ENCODE data around the gene DNAH17.

DNAH17 gene

DNA sequence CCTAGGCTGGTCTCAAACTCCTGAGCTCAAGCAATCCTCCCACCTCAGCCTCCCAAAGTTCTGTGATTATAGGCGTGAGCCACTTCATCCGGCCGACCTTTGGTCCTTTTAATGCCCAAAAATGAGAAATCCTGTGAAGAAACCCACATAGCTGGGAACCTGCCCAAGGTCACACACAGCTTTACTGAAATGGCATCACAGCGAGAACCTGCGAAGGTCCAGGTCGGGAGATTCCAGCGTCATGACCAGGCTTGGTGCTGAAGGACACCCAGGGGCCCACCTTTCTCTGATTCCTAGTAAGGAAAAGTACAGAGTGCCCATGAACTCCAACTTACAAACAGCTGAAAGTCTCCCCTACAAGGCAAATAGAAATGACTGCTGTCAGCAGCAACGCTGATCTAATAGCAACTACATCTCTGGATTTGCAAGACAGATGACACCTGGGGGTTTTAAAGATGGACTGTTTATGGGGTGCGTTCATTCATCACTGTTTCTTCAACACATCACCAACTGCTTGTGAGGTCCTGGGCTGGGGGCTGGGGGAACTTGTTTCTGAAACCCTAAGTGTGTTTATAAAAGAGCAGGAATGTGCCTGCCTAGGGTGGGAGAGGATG is 24.5 kb upstream of the DNAH17 start:
- DNase-seq, result no peak

- no peak for DNase-seq
Observed at GRCh38 chr17:78600181-78600721, 23.1 kb upstream of the DNAH17 start.

- no peak for DNase-seq
Observed at GRCh38 chr17:78599419-78599818, 22.2 kb upstream of the DNAH17 start.

DNA sequence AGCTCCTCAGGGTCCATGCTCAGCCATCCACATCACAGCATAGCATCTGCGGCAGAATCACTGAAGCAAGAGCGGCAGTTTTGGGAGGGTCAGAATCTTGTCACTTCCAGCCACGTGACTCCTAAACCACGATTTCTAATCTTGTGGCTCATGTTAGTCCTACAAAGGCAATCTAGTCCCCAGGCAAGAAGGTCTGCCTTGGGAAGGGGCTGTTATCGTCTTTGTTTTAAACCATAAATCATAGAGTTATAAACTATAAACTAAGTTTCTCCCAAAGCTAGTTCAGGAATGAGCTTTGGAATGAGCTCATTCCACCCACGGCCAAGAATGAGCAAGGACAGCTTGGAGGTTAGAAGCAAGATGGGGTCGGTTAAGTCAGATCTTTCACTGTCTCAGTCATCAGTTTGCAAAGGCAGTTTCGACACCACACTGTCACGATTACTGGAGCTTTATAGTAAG is 20.8 kb upstream of the DNAH17 start:
- peak; percentile 65 for DNase-seq

DNA sequence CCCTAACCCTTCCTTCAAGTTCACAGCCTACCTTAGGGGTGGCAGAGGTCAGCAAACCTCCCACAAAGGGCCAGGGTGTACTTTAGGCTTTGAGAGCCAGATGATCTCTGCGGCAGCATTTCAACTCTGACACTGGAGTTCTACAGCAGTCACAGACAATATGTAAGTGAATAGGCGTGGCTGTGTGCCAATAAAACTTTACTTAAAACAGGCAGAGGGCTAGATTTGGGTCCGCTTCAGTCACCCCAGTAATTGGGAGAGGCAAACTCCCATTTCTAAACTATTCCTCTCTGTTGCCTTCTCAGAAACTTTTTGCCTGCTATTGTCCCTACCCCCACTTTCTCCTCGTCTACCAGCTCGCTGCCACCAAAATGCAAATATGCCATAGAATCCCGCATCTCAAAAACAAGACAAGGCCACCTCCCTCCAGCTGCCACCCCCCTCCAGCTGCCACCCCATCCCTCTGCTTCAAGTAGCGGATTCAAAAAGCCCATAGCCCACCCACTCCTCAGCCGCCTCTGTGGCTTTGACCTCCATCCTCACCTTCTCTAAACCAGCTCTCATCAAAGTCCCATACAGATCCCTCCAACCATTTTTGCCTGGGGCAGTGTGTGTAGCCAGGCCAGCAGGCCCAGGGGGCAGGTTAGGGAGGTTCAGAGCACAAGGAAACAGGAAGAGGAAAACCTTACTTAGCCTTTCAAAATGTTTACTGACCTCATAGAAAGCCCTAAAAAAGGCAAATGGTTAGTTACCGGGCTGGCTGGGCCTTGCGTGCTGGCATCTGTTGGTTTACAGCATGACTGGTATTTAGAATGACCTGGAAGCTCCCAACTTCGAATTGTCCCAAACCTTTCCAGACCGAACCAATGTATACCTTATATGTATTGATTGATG is 19.9 kb upstream of the DNAH17 start:
- DNase-seq, result peak; percentile 24

DNA sequence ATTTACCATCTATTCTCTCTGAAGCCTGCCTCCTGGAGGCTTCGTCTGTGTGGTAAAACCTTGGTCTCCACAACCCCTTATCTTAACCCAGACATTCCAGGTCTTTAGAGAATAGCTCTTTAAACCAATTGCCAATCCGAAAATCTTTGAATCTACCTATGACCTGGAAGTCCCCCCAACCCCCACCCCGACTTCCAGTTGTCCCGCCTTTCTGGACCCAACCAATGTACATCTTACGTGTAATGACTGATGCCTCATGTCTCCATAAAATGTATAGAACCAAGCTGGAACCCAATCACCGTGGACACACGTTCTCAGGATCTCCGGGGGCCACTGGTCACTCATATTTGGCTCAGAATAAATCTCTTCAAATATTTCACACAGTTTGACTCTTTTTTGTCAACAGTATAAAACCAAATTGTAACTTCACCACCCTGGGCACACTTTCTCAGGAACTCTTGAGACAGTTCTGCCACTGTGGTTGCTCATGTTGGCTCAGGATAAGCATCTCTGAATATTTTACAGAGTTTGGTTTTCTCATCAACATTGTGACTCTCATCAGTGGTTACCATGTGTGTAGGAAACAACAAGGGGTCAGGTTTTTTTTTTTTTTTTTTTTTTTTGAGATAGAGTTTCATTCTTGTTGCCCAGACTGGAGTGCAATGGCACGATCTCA is 18.1 kb upstream of the DNAH17 start:
- no peak for DNase-seq

- DNase-seq, result no peak
Observed at GRCh38 chr17:78592991-78593329, 15.8 kb upstream of the DNAH17 start.

- DNase-seq, result no peak
Observed at GRCh38 chr17:78591263-78591671, 14.1 kb upstream of the DNAH17 start.

- DNase-seq, result no peak
Observed at GRCh38 chr17:78589885-78590284, 12.7 kb upstream of the DNAH17 start.

DNA sequence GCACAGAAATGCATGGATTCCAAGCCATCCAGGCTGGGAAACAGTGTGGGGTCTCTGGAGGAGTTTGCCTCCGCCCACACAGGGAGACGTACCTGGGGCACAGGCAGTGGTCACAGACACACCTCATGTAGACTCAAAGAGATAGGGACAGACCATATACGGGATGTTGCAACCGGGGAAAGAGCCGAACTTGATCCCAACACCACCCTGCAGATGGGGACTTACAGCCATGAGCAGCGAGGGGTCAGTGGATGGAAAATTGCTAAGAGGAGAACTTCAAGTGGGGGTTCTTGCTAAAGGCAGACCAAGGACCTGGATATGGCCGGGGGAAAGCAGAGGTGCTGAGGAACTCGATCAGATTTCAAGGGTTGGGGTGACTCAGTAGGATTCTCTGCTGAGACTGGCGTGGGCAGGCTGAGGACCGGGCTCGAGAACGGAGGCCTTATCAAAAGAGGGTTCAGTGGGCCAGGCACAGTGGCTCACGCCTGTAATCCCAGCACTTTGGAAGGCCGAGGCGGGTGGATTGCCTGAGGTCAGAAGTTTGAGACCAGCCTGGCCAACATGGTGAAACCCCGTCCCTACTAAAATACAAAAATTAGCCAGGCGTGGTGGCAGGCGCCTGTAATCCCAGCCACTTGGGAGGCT is 12.0 kb upstream of the DNAH17 start:
- DNase-seq, result no peak

GRCh38 chr17:78588258-78589030 is 11.2 kb upstream of the DNAH17 start:
- no peak for DNase-seq

GRCh38 chr17:78585006-78585630 is 7.9 kb upstream of the DNAH17 start:
- DNase-seq, result no peak

DNA sequence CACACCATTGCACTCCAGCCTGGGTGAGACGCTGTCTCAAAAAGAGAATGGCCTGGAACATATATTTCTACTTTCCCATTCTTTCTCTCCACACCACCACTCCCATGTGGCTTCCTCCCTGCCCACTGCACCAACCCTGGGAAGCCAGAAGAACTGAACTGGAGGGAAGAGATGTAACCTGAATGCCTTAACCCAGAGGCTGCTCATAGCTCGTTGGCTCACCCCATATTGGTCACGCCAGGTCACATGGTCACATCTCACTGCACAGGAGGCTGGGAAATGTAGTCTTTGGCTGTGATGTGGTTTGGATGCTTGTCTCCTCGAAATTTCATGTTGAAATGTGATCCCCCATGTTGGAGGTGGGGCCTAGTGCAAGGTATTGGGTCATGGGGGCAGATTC is 5.9 kb upstream of the DNAH17 start:
- DNase-seq, result no peak

DNA sequence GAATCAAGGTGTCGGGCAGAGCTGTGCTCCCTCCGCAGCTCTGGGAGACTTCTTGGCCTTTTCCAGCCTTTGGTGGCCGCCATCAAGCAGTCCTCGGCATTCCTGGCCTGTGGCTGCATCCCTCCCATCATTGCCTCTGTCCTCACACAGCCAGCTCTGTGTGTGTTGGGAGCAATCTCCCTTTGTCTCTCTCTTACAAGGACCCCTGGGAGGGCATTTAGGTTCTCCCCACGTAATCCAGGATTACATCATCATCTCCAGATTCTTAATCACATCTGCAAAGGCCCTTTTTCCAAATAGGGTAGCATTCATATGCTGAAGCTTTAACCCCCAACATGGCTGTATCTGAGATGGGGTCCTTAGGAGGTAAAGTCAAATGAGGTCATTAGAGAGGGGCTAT is 4.1 kb upstream of the DNAH17 start:
- DNase-seq, result no peak

GRCh38 chr17:78580277-78580804 is 3.1 kb upstream of the DNAH17 start:
- no peak for DNase-seq

- no peak for DNase-seq
Observed at GRCh38 chr17:78576389-78577112, 645 bp downstream of the DNAH17 start.

- DNase-seq, result no peak
Observed at GRCh38 chr17:78575899-78576298, 1.3 kb downstream of the DNAH17 start.

GRCh38 chr17:78575340-78575739 is 1.9 kb downstream of the DNAH17 start:
- DNase-seq, result no peak

DNA sequence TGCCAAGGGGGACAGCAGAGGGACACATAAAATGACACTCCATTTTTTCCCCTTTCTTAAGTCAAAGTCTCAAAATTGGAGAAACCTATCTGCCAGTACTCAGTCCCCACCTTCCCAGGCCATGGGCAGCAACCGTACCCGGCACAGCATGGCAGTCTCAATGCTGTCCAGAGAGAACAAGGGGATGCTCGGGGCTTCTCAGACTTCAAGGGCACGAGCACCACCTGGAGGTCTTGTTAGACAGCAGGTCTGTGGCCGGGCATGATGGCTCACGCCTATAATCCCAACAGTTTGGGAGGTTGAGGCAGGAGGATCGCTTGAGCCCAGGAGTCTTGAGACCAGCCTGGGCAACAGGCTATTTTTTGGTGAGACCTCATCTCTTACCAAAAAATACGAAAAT is 3.2 kb downstream of the DNAH17 start:
- no peak for DNase-seq

DNA sequence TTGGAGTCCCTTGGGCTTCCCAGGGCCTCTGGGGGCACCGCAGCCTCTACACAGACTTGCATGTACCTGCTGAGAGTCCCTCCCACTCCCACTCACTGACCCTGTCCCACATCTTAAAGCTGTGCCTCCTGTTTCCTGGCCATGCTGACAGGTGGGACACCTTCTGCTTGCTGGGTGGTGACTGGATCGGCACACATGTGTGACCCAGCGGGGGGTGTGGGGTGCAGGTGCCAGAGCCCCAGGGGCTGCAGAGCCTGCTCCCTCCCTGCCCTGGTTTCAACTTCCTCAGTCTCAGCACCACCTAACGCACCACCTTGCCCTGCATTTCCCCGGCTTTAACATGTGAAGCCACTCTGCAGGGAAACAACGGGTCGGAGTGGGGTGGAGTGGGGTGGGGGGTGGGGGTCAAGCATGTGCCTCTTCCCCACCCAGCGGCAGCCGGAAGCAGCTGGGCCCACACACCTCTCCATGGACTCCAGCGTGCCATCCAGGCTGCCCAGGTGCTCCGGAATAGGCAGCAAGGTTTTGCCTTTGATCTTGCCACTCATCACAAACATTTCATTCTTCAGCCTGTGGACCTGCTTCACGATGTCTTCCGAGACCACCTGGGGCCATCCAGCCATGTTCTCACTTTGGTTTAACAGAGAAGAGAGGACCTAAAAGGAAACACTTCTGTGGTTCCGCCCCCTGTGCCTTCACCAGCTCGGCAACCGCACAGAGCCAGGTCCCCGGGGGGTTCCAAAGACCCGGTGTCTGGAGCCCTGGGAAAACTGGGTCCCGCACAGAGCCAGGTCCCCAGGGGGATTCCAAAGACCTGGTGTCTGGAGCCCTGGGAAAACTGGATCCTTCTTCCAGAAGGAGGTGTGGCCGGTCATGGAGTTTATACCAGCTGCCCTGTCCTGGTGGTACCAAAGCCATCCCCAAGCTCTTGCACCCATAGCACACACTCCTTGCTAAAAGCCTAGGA is 4.7 kb downstream of the DNAH17 start:
- DNase-seq, result no peak

All from MV-4-11 (cell line).